ENCODE data around the gene TBC1D19. TPM values are rescaled to one million over a fixed set of nuclear protein-coding genes. Genes with fewer than 3 reads are reported as not detected.
A peak's percentile ranks its signal among the peaks of the same experiment; 100 is the strongest.

TBC1D19 gene
- polyA plus RNA-seq, 1 experiment: 37.0 TPM

DNA sequence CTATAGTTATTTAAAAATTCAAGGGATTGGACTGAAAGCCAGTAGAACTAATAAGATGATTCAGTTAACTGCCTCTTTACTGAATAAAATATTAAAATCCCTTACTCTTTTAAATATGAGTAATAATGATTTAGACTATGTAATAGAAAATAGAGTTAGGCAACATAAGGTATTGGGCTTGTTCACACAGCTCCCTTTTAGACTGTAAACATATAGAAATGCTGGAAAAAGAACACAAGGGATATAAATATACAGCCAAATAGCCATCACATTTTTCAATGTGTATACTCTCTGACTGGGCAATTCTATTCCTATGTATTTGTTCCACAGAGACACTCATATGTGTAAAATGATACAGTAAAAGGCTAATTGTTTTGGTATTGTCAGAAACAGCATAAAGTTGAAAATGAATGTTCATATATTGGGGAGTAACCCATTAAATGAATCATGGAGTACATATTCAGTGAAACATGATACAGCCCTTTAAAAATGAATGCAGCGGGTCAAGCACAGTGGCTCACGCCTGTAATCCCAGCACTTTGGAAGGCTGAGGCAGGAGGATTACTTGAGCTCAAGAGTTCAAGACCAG, 129.8 kb downstream of the TBC1D19 start:
- no peaks in the 10 kb centered on the region for H3K9me3 ChIP-seq (ENCODE audit: control insufficient read depth, insufficient read depth, low read length)
- DNase-seq (ENCODE audit: low read depth, low spot score): no peak
- no peak overlapping the region for H3K4me3 ChIP-seq (ENCODE audit: low read depth, low read length)
- ChIA-PET CTCF (interaction anchor here (1.1 kb wide), 1 partner anchor 255 kb away, joined by 5 read pairs; no protein-coding TSS in a partner anchor), POLR2A (no interaction called here)
- no peaks in the 10 kb centered on the region for H3K27me3 ChIP-seq (ENCODE audit: control insufficient read depth, insufficient read depth, low read length)
- no peak overlapping the region for H3K27ac ChIP-seq (ENCODE audit: low read depth, low read length)
- TF ChIP-seq, protein P1, sequence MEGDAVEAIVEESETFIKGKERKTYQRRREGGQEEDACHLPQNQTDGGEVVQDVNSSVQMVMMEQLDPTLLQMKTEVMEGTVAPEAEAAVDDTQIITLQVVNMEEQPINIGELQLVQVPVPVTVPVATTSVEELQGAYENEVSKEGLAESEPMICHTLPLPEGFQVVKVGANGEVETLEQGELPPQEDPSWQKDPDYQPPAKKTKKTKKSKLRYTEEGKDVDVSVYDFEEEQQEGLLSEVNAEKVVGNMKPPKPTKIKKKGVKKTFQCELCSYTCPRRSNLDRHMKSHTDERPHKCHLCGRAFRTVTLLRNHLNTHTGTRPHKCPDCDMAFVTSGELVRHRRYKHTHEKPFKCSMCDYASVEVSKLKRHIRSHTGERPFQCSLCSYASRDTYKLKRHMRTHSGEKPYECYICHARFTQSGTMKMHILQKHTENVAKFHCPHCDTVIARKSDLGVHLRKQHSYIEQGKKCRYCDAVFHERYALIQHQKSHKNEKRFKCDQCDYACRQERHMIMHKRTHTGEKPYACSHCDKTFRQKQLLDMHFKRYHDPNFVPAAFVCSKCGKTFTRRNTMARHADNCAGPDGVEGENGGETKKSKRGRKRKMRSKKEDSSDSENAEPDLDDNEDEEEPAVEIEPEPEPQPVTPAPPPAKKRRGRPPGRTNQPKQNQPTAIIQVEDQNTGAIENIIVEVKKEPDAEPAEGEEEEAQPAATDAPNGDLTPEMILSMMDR (IDR thresholded peaks at IDR 0.05; ENCODE audit: low read depth, low read length): no peak

DNA sequence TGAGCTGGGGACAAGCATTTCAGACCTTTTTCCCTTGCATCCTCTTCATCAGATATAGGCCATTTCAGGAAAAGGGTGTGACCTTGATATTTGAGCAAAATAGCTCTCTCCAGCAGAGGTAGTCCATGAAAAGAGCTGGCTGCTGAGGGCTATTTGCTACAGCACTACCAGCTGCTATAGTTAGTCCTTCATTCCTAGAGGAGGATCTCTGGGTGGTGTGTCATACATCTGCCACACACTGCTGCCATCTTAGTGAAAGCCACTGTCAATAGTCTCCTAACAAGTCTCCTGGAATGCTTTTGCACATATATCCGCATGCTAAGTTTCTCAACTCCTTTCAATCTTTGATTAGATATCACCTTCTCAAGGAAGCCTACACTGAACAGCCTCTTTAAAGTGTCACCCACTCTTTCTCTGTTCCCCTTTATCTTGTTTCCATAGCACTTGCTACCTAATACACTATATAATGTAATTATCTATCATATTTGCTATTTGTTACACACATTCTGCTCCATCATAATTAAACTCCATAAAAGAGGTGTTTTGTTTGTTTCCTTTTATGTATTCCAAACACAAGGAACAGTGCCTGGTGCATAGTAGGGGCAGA, 131.9 kb downstream of the TBC1D19 start:
- POLR2A ChIA-PET: no interaction called here
- CTCF ChIA-PET: no interaction called here
- H3K4me3 ChIP-seq (ENCODE audit: low read depth, low read length): no peak overlapping the region
- no peaks in the 10 kb centered on the region for H3K9me3 ChIP-seq (ENCODE audit: control insufficient read depth, insufficient read depth, low read length)
- no peaks in the 10 kb centered on the region for H3K27me3 ChIP-seq (ENCODE audit: control insufficient read depth, insufficient read depth, low read length)
- DNase-seq (ENCODE audit: low read depth, low spot score): no peak
- no peak overlapping the region for H3K27ac ChIP-seq (ENCODE audit: low read depth, low read length)
- TF ChIP-seq, protein P1 (IDR thresholded peaks at IDR 0.05; ENCODE audit: low read depth, low read length): no peak

DNA sequence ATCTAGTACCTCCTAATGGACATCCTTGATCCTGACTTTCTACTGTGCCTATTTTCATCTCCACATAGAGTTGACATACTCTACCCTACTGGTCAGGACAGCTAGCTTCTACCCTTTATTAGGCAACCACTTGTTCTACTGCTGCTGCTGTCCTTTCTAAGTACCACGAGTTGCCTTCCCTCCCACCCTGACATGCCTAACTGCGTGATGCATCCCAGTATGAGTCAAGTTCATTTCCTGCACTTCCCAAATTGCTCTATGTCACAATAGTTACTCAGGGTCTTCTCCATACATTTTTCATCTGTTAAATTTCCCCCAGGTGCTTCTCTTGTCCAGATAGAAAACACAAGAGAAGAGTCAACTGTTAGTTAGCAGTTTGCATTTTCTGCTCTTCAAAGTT, 133.4 kb downstream of the TBC1D19 start:
- DNase-seq (ENCODE audit: low read depth, low spot score): peak; percentile 38
- POLR2A ChIA-PET: no interaction called here
- H3K9me3 ChIP-seq (ENCODE audit: control insufficient read depth, insufficient read depth, low read length): no peaks in the 10 kb centered on the region
- no peak overlapping the region for H3K27ac ChIP-seq (ENCODE audit: low read depth, low read length)
- CTCF ChIA-PET: interaction anchor here (0.7 kb wide), 1 partner anchor 233 kb away, joined by 3 read pairs; no protein-coding TSS in a partner anchor
- TF ChIP-seq, protein P1 (IDR thresholded peaks at IDR 0.05; ENCODE audit: low read depth, low read length): no peak
- H3K27me3 ChIP-seq (ENCODE audit: control insufficient read depth, insufficient read depth, low read length): no peaks in the 10 kb centered on the region
- no peak overlapping the region for H3K4me3 ChIP-seq (ENCODE audit: low read depth, low read length)

DNA sequence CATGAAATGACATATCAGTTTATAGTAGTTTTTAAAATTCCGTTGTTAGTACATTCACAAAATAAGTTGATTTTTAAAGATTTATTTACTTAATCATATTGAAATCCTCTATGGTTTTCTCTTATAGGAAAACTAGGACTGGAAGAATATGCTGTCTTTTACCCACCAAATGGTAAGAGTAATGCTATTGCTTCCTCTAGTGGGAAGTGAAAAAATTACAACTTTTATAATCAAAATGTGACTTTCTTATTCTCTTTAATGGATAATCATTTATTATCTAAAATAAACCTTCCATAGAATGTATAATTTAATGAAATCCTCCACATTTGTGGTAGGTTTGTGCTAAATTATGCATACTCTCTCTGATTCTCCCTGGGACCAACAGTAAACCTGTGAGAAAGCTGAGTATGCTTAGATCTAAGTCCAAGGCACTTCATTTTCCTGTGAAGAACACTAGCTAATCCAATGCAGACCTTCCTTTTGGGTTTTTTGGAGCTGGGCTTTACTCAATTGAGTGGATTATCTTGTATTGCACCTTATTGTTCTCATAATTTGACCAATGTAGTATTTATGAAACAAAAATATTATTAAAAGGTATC, 136.2 kb downstream of the TBC1D19 start:
- ChIA-PET CTCF (interaction anchor here (0.5 to 5.5 kb wide), 20 partner anchors 10 to 791 kb away, joined by 3 to 62 read pairs (median 4); no protein-coding TSS in a partner anchor), POLR2A (interaction anchor here (0.6 kb wide), 1 partner anchor 266 kb away, joined by 13 read pairs; no protein-coding TSS in a partner anchor)
- H3K27me3 ChIP-seq (ENCODE audit: control insufficient read depth, insufficient read depth, low read length): no peaks in the 10 kb centered on the region
- DNase-seq (ENCODE audit: low read depth, low spot score): no peak
- H3K27ac ChIP-seq (ENCODE audit: low read depth, low read length): no peak overlapping the region
- no peak overlapping the region for H3K4me3 ChIP-seq (ENCODE audit: low read depth, low read length)
- no peaks in the 10 kb centered on the region for H3K9me3 ChIP-seq (ENCODE audit: control insufficient read depth, insufficient read depth, low read length)
- TF ChIP-seq, protein P1 (IDR thresholded peaks at IDR 0.05; ENCODE audit: low read depth, low read length): peak; percentile 88

DNA sequence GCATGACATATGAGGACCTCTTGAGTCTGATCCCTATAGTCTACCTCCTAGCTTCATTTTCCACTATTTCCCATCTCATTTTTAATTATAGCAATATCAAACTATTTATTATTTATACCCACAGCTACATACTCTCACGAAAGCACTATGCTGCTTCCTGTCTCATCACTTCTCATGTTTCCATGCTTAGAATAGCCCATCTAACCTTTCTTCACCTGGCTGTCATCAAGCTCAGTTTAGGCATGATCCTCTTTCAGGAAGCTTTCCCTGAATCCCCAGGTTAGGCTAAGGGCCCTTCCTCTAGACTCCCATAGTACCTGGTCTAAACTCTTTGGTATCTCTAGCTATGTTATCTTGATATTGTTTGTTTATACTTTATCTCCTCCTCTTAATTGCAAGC, 137.8 kb downstream of the TBC1D19 start:
- CTCF ChIA-PET: interaction anchor here (0.6 to 5.5 kb wide), 9 partner anchors 264 to 788 kb away, joined by 3 to 62 read pairs (median 11); no protein-coding TSS in a partner anchor
- POLR2A ChIA-PET: no interaction called here
- TF ChIP-seq, protein P1 (IDR thresholded peaks at IDR 0.05; ENCODE audit: low read depth, low read length): no peak
- Histone ChIP-seq H3K4me3 (ENCODE audit: low read depth, low read length) (no peak overlapping the region), H3K9me3 (ENCODE audit: control insufficient read depth, insufficient read depth, low read length) (no peaks in the 10 kb centered on the region), H3K27ac (ENCODE audit: low read depth, low read length) (no peak overlapping the region), H3K27me3 (ENCODE audit: control insufficient read depth, insufficient read depth, low read length) (no peaks in the 10 kb centered on the region)
- DNase-seq (ENCODE audit: low read depth, low spot score): no peak
